ENCODE measurements around the gene MACROD1.

Gene MACROD1

GRCh38 chr11:64023712-64024710, 141.9 kb downstream of the MACROD1 start:
- H3K4me3 ChIP-seq (ENCODE audit: low read depth, low read length), result no peak overlapping the region
- H3K27me3 ChIP-seq (ENCODE audit: control insufficient read depth, insufficient read depth, low read length), result peaks cover 22% of the 10 kb centered on the region; the same call in 1 of the 2 replicates
- H3K4me1 ChIP-seq (ENCODE audit: control insufficient read depth, insufficient read depth, low read length), result peaks cover 58% of the 10 kb centered on the region
- H3K9ac ChIP-seq (ENCODE audit: low read depth, low read length), result no peak overlapping the region
- H3K27ac ChIP-seq (ENCODE audit: low read depth, low read length), result peak overlapping the region; percentile 57
- H3K36me3 ChIP-seq (ENCODE audit: control insufficient read depth, insufficient read depth, low read length), result no peaks in the 10 kb centered on the region
- no peaks in the 10 kb centered on the region for H3K9me3 ChIP-seq (ENCODE audit: control insufficient read depth, insufficient read depth, low read length)

DNA sequence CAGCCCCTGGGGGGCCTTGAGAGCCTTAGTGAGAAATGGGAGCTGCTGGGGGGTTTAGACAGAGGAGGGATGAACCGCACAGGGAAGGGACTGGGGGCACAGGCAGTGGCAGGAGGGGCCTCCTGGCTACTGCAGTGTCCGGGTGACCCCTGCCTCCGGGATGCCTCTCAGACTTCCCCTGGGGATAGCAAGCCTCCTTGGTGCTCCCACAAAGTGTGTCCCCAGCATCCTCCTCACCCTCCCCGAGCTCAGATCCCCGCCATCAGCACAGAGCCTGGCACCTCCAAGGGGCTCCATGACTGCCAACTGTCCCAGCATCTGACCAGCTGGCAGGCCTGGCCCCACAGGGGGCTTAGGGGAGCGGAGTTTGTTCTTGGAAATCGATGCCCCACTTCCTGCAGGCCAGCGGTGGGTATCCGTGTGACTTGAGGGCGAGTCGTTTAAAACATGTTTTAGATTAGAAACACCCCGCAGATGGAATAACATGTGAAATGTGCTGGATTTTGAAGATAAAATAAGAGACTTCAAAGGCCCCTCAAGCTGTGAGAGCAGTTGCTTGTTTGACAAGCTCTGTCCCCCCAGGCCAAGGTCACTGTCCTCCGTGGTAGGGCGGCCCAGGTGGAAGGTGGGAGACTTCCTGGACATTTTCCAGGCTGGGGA, 143.7 kb downstream of the MACROD1 start:
- peaks cover 44% of the 10 kb centered on the region for H3K4me1 ChIP-seq (ENCODE audit: control insufficient read depth, insufficient read depth, low read length)
- no peak overlapping the region for H3K4me3 ChIP-seq (ENCODE audit: low read depth, low read length)
- peaks cover 18% of the 10 kb centered on the region; the same call in 1 of the 2 replicates for H3K27me3 ChIP-seq (ENCODE audit: control insufficient read depth, insufficient read depth, low read length)
- no peaks in the 10 kb centered on the region for H3K9me3 ChIP-seq (ENCODE audit: control insufficient read depth, insufficient read depth, low read length)
- no peak overlapping the region for H3K27ac ChIP-seq (ENCODE audit: low read depth, low read length)
- no peaks in the 10 kb centered on the region for H3K36me3 ChIP-seq (ENCODE audit: control insufficient read depth, insufficient read depth, low read length)
- no peak overlapping the region for H3K9ac ChIP-seq (ENCODE audit: low read depth, low read length)

- Histone ChIP-seq H3K36me3 (ENCODE audit: control insufficient read depth, insufficient read depth, low read length) (no peaks in the 10 kb centered on the region), H3K27me3 (ENCODE audit: control insufficient read depth, insufficient read depth, low read length) (peaks cover 13% of the 10 kb centered on the region; the same call in 1 of the 2 replicates), H3K27ac (ENCODE audit: low read depth, low read length) (no peak overlapping the region), H3K4me1 (ENCODE audit: control insufficient read depth, insufficient read depth, low read length) (peaks cover 41% of the 10 kb centered on the region), H3K4me3 (ENCODE audit: low read depth, low read length) (no peak overlapping the region), H3K9ac (ENCODE audit: low read depth, low read length) (no peak overlapping the region), H3K9me3 (ENCODE audit: control insufficient read depth, insufficient read depth, low read length) (no peaks in the 10 kb centered on the region)
These were observed 144.2 kb downstream of the MACROD1 start for GRCh38 chr11:64021757-64022093.

GRCh38 chr11:64020976-64021756, 144.7 kb downstream of the MACROD1 start:
- no peaks in the 10 kb centered on the region for H3K9me3 ChIP-seq (ENCODE audit: control insufficient read depth, insufficient read depth, low read length)
- H3K9ac ChIP-seq (ENCODE audit: low read depth, low read length), result no peak overlapping the region
- H3K27me3 ChIP-seq (ENCODE audit: control insufficient read depth, insufficient read depth, low read length), result peaks cover 13% of the 10 kb centered on the region; the same call in 1 of the 2 replicates
- H3K36me3 ChIP-seq (ENCODE audit: control insufficient read depth, insufficient read depth, low read length), result no peaks in the 10 kb centered on the region
- peaks cover 41% of the 10 kb centered on the region for H3K4me1 ChIP-seq (ENCODE audit: control insufficient read depth, insufficient read depth, low read length)
- H3K4me3 ChIP-seq (ENCODE audit: low read depth, low read length), result no peak overlapping the region
- no peak overlapping the region for H3K27ac ChIP-seq (ENCODE audit: low read depth, low read length)

DNA sequence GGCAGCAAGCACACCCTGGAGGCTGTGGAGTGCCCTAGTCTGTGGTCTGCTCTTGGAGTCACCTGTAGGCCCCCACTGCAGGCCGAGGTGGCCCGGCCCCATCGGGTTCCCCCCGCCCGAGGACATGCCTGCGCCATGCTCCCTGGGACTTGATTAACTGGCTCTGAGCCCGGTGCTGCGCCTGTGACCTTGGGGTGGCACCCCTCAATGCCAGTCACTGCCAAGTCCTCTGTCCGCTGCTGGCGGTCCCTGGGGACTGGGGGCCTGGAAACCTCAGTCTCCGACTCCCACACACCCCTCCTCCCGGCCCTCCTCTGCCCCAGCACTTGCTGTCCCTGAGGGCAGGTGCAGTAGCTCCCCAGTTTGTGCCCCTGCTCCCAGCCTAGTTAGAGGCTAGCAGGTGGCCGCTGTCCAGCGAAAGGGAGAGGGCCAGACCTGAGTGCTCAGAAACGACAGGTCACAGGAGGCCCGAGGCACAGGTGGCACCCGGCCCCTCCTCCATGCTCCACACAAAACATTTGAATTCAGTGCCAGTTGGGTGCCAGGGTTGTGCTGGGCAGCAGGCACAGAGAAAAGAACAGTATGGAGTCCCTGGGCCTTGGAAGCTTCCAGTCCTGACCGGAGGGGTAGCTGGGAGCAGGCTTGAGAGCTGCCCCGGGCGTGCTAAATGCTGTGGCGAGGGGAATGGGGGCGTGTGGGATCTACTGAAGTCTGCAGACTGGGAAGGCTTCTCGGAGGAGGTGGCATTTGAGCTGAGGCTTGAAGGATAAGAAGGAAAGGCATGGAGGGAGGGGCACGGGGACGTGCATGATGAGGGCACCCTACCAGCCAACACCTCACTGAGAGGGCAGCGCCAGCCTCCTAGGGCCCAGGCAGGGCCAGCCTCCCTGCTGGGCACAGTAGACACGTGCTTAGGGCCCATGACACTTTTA, 146.5 kb downstream of the MACROD1 start:
- no peaks in the 10 kb centered on the region for H3K9me3 ChIP-seq (ENCODE audit: control insufficient read depth, insufficient read depth, low read length)
- H3K4me3 ChIP-seq (ENCODE audit: low read depth, low read length), result no peak overlapping the region
- H3K27ac ChIP-seq (ENCODE audit: low read depth, low read length), result no peak overlapping the region
- no peaks in the 10 kb centered on the region for H3K36me3 ChIP-seq (ENCODE audit: control insufficient read depth, insufficient read depth, low read length)
- peaks cover 30% of the 10 kb centered on the region for H3K4me1 ChIP-seq (ENCODE audit: control insufficient read depth, insufficient read depth, low read length)
- peaks cover 27% of the 10 kb centered on the region for H3K27me3 ChIP-seq (ENCODE audit: control insufficient read depth, insufficient read depth, low read length)
- no peak overlapping the region for H3K9ac ChIP-seq (ENCODE audit: low read depth, low read length)

DNA sequence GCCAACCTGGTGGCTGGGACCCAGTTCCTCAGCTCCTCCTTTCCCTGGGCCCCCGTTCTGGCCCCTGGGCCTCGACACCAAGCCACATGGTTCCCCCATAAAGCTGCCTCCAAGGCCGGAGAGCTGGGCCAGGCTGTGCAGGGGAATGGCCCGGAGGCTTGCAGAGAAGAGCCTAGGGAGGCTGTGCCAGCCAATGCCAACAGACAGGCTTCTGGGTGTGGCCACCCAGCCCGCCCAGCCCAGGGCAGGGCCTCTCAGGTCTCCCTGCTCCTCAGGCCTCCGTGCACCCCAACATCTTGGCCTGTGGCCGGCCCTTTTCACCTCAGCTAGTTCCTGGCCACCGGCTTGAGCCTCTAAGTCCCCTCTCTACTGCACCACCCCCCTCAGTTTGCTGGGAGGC, 147.6 kb downstream of the MACROD1 start:
- H3K27me3 ChIP-seq (ENCODE audit: control insufficient read depth, insufficient read depth, low read length), result peaks cover 37% of the 10 kb centered on the region
- H3K36me3 ChIP-seq (ENCODE audit: control insufficient read depth, insufficient read depth, low read length), result no peaks in the 10 kb centered on the region
- H3K27ac ChIP-seq (ENCODE audit: low read depth, low read length), result no peak overlapping the region
- H3K4me1 ChIP-seq (ENCODE audit: control insufficient read depth, insufficient read depth, low read length), result peaks cover 20% of the 10 kb centered on the region
- H3K9me3 ChIP-seq (ENCODE audit: control insufficient read depth, insufficient read depth, low read length), result no peaks in the 10 kb centered on the region
- H3K4me3 ChIP-seq (ENCODE audit: low read depth, low read length), result no peak overlapping the region
- no peak overlapping the region for H3K9ac ChIP-seq (ENCODE audit: low read depth, low read length)

DNA sequence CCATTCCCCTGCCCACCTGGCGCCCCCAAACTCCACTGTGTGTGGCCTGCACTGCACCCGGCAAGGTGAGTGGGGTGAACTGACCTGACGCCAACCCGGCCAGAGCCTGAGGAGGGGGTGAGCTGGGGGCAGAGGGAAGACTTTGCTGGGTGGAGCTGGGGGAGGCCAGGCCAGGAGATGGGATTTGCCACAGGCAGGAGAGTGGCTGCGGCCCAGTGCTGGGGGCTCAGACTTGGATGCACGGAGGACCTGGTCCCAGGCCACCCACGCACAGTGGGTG, 148.0 kb downstream of the MACROD1 start:
- peaks cover 20% of the 10 kb centered on the region for H3K4me1 ChIP-seq (ENCODE audit: control insufficient read depth, insufficient read depth, low read length)
- no peaks in the 10 kb centered on the region for H3K9me3 ChIP-seq (ENCODE audit: control insufficient read depth, insufficient read depth, low read length)
- H3K27ac ChIP-seq (ENCODE audit: low read depth, low read length), result no peak overlapping the region
- peaks cover 39% of the 10 kb centered on the region for H3K27me3 ChIP-seq (ENCODE audit: control insufficient read depth, insufficient read depth, low read length)
- no peak overlapping the region for H3K4me3 ChIP-seq (ENCODE audit: low read depth, low read length)
- H3K36me3 ChIP-seq (ENCODE audit: control insufficient read depth, insufficient read depth, low read length), result no peaks in the 10 kb centered on the region
- H3K9ac ChIP-seq (ENCODE audit: low read depth, low read length), result no peak overlapping the region

DNA sequence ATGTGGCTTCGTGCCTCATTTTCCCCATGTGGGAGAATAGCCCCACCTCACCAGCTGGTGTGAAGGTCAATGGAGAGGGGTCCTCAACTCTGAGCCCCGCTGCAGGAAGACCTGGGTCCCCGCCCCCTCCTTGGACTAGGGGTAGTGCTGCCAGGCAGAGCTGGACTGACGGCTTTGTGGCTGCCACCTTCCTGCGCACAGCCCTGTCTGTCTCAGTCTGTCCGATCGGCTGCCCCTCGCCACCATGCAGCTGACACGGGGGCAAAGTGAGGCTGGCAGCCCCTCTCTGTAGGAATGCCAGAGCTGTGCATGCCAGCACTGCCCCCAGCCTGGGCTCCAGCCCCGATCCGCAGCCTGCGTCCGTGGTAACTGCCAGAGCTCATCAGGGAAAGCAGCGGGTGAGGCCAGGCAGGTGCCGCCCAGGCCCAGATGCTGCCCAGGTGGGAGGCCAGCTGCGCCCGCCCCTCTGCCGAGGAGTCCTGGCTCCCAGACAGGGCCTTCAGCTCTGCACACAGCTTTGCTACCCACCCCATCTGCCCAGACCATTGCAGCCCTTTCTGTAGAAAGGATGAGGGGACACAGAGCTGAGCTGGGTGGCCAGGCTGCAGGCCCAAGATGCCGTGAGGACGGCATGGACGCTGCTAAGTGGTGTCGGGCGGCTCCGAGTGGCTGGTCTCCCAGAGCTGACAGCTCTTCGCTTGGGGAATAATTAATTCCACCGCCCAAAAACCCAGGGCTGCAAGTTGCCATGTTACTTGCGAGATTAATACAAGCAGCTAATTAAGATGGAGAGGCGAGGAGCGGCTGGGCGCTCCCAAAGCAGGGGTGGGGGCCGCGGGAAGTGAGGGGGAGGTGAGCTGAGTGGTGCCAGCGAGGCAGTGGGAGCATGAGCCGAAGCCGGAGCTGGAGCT, 149.7 kb downstream of the MACROD1 start:
- no peaks in the 10 kb centered on the region for H3K36me3 ChIP-seq (ENCODE audit: control insufficient read depth, insufficient read depth, low read length)
- H3K9ac ChIP-seq (ENCODE audit: low read depth, low read length), result no peak overlapping the region
- peaks cover 7% of the 10 kb centered on the region for H3K4me1 ChIP-seq (ENCODE audit: control insufficient read depth, insufficient read depth, low read length)
- no peak overlapping the region for H3K27ac ChIP-seq (ENCODE audit: low read depth, low read length)
- no peaks in the 10 kb centered on the region for H3K9me3 ChIP-seq (ENCODE audit: control insufficient read depth, insufficient read depth, low read length)
- no peak overlapping the region for H3K4me3 ChIP-seq (ENCODE audit: low read depth, low read length)
- H3K27me3 ChIP-seq (ENCODE audit: control insufficient read depth, insufficient read depth, low read length), result peaks cover 49% of the 10 kb centered on the region

DNA sequence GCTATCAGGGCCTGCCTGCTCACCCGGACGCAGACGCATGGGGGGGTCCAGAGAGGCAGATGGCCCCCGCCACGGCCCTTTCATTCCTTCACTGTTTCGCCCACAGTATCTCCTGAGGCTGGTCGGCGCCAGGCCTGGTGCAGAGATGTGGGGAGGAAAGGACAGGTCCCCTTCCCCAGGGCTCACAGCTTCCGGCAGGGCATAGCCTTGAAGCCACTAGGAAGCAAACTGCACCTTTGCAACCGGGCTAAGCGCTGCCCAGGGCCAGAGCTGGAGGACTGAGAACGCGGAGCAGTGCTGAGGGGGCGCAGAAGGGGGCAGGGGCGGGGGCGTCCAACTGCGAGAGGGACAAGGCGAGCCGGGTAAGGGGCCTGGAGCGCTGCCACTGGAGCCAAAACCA, 150.4 kb downstream of the MACROD1 start:
- H3K4me1 ChIP-seq (ENCODE audit: control insufficient read depth, insufficient read depth, low read length), result 0 out of 2 replicates have a peak, but pooled peaks cover 2% of the 10 kb centered on the region
- no peak overlapping the region for H3K4me3 ChIP-seq (ENCODE audit: low read depth, low read length)
- no peaks in the 10 kb centered on the region for H3K9me3 ChIP-seq (ENCODE audit: control insufficient read depth, insufficient read depth, low read length)
- peaks cover 54% of the 10 kb centered on the region for H3K27me3 ChIP-seq (ENCODE audit: control insufficient read depth, insufficient read depth, low read length)
- no peaks in the 10 kb centered on the region for H3K36me3 ChIP-seq (ENCODE audit: control insufficient read depth, insufficient read depth, low read length)
- H3K9ac ChIP-seq (ENCODE audit: low read depth, low read length), result no peak overlapping the region
- no peak overlapping the region for H3K27ac ChIP-seq (ENCODE audit: low read depth, low read length)
